Thyroid gland (tissue), 4 donors: ENCODE results near the gene FAM76B. TPM values are rescaled to one million over a fixed set of nuclear protein-coding genes. Genes with fewer than 3 reads are reported as not detected.

ENCODE experiments used
- DNase-seq, 2 donors: peaks; one replicate each; pipeline ENCODE4 v3.0.0-alpha.2; 2019
- H3K27ac ChIP-seq, 3 donors: fragments of 200-600 bp; sonication (generic); 1 replicate in 2 of 3; 2 replicates in 1 of 3; pipeline ENCODE4 v1.5.1; 2016 to 2019; ENCODE audit warnings: mild to moderate bottlenecking in 1 of 3, moderate library complexity in 1 of 3
- H3K27me3 ChIP-seq: fragments of 200-600 bp; sonication (generic); one replicate; pipeline ENCODE4 v1.5.1; 2019
- H3K36me3 ChIP-seq, 2 donors: fragments of 200-600 bp; sonication (generic); one replicate each; pipeline ENCODE4 v1.5.1; 2016 to 2019
- H3K4me1 ChIP-seq, 2 donors: fragments of 200-600 bp; sonication (generic); one replicate each; pipeline ENCODE4 v1.5.1; 2017 to 2019
- H3K4me3 ChIP-seq, 3 donors: fragments of 200-600 bp; sonication (generic); replicated peaks in 1 of 3; 1 replicate in 2 of 3; 2 replicates in 1 of 3; pipeline ENCODE4 v1.5.1; 2016; ENCODE audit warnings: mild to moderate bottlenecking in 1 of 3
- H3K9me3 ChIP-seq: fragments of 200-600 bp; sonication (generic); one replicate; pipeline ENCODE4 v1.5.1; 2017
- CTCF ChIP-seq, 6 experiments: fragments of 200-600 bp in 3 of 6; fragments of 450-650 bp in 3 of 6; sonication (generic) in 3 of 6; IDR thresholded peaks; one replicate each; pipeline ENCODE4 v1.5.1; 2016 to 2019; ENCODE audit warnings: antibody characterized with exemption in 6 of 6, mild to moderate bottlenecking in 2 of 6, inconsistent platforms in 1 of 6, moderate library complexity in 1 of 6
- POLR2A ChIP-seq, 2 donors: fragments of 450-650 bp; IDR thresholded peaks; one replicate each; pipeline ENCODE4 v1.6.1; 2017; ENCODE audit warnings: antibody characterized with exemption in 2 of 2, mild to moderate bottlenecking in 2 of 2, moderate library complexity in 1 of 2
- WGBS, 2 donors: methylation state at CpG; one replicate each; pipeline ENCODE4 v1.1.5; 2017; 5-methylcytosine and 5-hydroxymethylcytosine counted together
- intact Hi-C: fragments of 100-400 bp; cut with DNase I; formaldehyde crosslinking; loops from one replicate; pipeline ENCODE4 v1.15.1; 2023
- total RNA-seq, 4 donors: library from RNA; depleted of rRNA; stranded (reverse); fragments of >200 nt; gene quantifications; one replicate each; pipeline ENCODE4 v1.2.3, GENCODE V29; 2016

The FAM76B gene
- total RNA-seq, 4 donors from 2014 or later: 37.4 to 61.9 (median 46.8) TPM

- Histone ChIP-seq H3K4me1 (peaks cover 11 to 13% of the 10 kb centered on the region in 2 donors), H3K36me3 (no peaks in the 10 kb centered on the region), H3K27me3 (no peaks in the 10 kb centered on the region), H3K4me3 (no peak overlapping the region), H3K9me3 (no peaks in the 10 kb centered on the region), H3K27ac (no peak overlapping the region)
- DNase-seq: no peak
- TF ChIP-seq CTCF (IDR thresholded peaks at IDR 0.05) (no peak), POLR2A (IDR thresholded peaks at IDR 0.05) (no peak)
- WGBS, 2 donors: 90 to 93% methylated on average over 1 of the region's 1 CpG
- intact Hi-C loops: no loop called here
Measured at GRCh38 chr11:95751515-95751914, 38.1 kb downstream of the FAM76B start.

DNA sequence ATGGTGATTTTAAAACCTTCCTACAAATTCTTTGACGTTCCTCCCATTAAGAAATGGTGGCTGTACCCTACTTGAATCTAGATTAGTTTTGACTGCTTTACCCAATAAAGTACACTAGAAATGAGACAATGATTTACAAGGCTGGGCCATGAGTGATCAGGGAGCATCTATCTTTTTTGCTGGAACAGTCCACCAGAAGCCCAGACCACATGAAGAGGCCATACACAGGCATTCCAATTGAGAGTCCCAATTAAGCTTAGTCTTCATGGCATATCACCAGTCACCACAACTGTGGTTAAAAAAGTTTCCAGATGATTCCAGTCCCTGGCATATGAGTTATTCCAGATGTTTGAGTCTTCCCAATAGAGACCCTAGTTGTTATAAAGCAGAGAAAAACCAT, 39.5 kb downstream of the FAM76B start:
- Histone ChIP-seq H3K9me3 (no peaks in the 10 kb centered on the region), H3K4me1 (peaks cover 5 to 7% of the 10 kb centered on the region in 2 donors), H3K4me3 (no peak overlapping the region), H3K36me3 (no peaks in the 10 kb centered on the region), H3K27me3 (no peaks in the 10 kb centered on the region), H3K27ac (no peak overlapping the region)
- WGBS, 2 donors: 79 to 83% methylated on average over 1 of the region's 1 CpG
- intact Hi-C loops: no loop called here
- no peak for DNase-seq
- TF ChIP-seq CTCF (IDR thresholded peaks at IDR 0.05): no peak
- TF ChIP-seq POLR2A (IDR thresholded peaks at IDR 0.05): no peak

DNA sequence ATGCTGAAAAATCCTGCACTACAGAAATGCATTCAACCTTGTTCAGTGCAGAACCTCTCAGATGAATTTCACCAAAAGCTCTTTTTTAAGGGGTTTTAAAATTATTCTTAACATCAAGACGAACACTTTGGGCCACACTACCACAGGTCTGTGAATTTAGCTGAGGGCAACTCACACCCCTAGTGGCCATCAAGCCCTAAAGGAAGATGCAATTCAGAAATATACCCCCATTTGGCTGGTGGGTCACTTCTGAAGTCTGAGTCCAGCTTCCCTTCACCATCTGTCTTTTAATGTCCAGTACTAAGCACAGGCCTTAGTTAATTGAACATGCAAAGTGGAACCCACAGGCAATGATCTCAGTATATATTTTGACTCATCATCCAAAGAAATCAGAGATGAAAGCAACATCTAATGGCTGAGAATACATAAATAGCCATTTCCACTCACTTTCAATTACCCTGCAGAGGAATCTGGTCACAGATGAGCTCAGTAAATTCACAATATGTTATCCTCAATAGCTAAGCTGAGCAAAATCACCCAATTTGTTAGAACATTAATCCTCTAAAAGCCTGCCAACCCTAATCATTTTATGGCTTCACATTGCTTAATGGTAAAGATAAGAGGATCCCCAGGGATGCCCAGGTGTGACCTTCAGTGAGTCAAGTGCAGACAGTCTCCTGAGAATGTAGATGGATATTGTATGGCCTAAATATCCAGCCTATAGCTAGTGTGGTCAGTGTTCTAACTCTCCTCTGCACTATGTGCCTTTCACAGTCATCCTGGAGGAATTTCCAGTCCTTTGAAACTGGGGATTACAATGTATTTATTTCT, 50.3 kb downstream of the FAM76B start:
- Histone ChIP-seq H3K27ac (no peak overlapping the region), H3K9me3 (no peaks in the 10 kb centered on the region), H3K36me3 (no peaks in the 10 kb centered on the region), H3K4me3 (no peak overlapping the region), H3K27me3 (no peaks in the 10 kb centered on the region), H3K4me1 (peaks cover 2 to 7% of the 10 kb centered on the region in 2 donors)
- no peak for DNase-seq
- intact Hi-C loops: no loop called here
- 76 to 91% methylated on average over 1 of the region's 1 CpG for WGBS, 2 donors
- TF ChIP-seq POLR2A (IDR thresholded peaks at IDR 0.05) (no peak), CTCF (IDR thresholded peaks at IDR 0.05) (peak in 1 of 6 experiments; percentile 5)

GRCh38 chr11:95736809-95737208, 52.8 kb downstream of the FAM76B start:
- Histone ChIP-seq H3K4me1 (peaks cover 3 to 7% of the 10 kb centered on the region in 2 donors), H3K27ac (peak overlapping the region in 1 of 3 donors; percentile 21), H3K36me3 (no peaks in the 10 kb centered on the region), H3K4me3 (no peak overlapping the region), H3K27me3 (no peaks in the 10 kb centered on the region), H3K9me3 (no peaks in the 10 kb centered on the region)
- DNase-seq: no peak
- TF ChIP-seq CTCF (IDR thresholded peaks at IDR 0.05) (no peak), POLR2A (IDR thresholded peaks at IDR 0.05) (no peak)
- intact Hi-C loops: no loop called here
- 66 to 67% methylated on average over 2 of the region's 2 CpGs for WGBS, 2 donors

- peaks cover 3 to 7% of the 10 kb centered on the region in 2 donors for H3K4me1 ChIP-seq
- intact Hi-C loops: no loop called here
- WGBS, 2 donors: 34 to 41% methylated on average over 7 of the region's 7 CpGs
- TF ChIP-seq CTCF (IDR thresholded peaks at IDR 0.05) (no peak), POLR2A (IDR thresholded peaks at IDR 0.05) (no peak)
- peak; percentile 29 to 41 for DNase-seq
- no peaks in the 10 kb centered on the region for H3K27me3 ChIP-seq
- H3K36me3 ChIP-seq: no peaks in the 10 kb centered on the region
- H3K4me3 ChIP-seq: no peak overlapping the region
- H3K9me3 ChIP-seq: no peaks in the 10 kb centered on the region
- peak overlapping the region in 1 of 3 donors; percentile 21 for H3K27ac ChIP-seq
Measured at GRCh38 chr11:95736355-95736754, 53.2 kb downstream of the FAM76B start.
